Neural crest cell (in vitro differentiated cells): Measurements from ENCODE around the gene SH3RF3. TPM values are rescaled to one million over a fixed set of nuclear protein-coding genes. Genes with fewer than 3 reads are reported as not detected.

Experiments used
- DNase-seq: peaks from one replicate; pipeline ENCODE4 v3.0.0; 2021; ENCODE audit warnings: low read depth, mixed read lengths, low spot score
- H3K27ac Mint-ChIP-seq: one replicate; pipeline ENCODE4 v1.8.0; 2021; ENCODE audit warnings: mild to moderate bottlenecking, mixed read lengths; ENCODE audit not compliant: unreplicated experiment
- H3K27me3 Mint-ChIP-seq: 2 replicates; pipeline ENCODE4 v1.8.0; 2021; ENCODE audit warnings: low read depth, mild to moderate bottlenecking, mixed read lengths
- H3K36me3 Mint-ChIP-seq: 2 replicates; pipeline ENCODE4 v1.8.0; 2021; ENCODE audit warnings: low read depth, mild to moderate bottlenecking, mixed read lengths
- H3K4me1 Mint-ChIP-seq: 2 replicates; pipeline ENCODE4 v1.8.0; 2021; ENCODE audit warnings: mixed read lengths
- H3K4me3 Mint-ChIP-seq: one replicate; pipeline ENCODE4 v1.8.0; 2021; ENCODE audit warnings: mild to moderate bottlenecking, mixed read lengths
- H3K9me3 Mint-ChIP-seq: 2 replicates; pipeline ENCODE4 v1.8.0; 2021; ENCODE audit warnings: mixed read lengths
- total RNA-seq: library from RNA; stranded (reverse); gene quantifications from 2 replicates; pipeline ENCODE4 v1.2.1, GENCODE V29; 2021
- TF ChIP-seq, protein P1 (sequence below): fragments of 200-600 bp; sonication (generic); conservative IDR thresholded peaks from 2 replicates; pipeline ENCODE4 v1.5.0; 2021; ENCODE audit warnings: antibody characterized with exemption, mild to moderate bottlenecking

SH3RF3 gene
- total RNA-seq, 1 donor from 2014 or later, result 0.70 TPM

GRCh38 chr2:109299536-109299935 lies 170.5 kb downstream of the SH3RF3 start:
- DNase-seq, result no peak
- no peak overlapping the region for H3K27ac Mint-ChIP-seq

DNA sequence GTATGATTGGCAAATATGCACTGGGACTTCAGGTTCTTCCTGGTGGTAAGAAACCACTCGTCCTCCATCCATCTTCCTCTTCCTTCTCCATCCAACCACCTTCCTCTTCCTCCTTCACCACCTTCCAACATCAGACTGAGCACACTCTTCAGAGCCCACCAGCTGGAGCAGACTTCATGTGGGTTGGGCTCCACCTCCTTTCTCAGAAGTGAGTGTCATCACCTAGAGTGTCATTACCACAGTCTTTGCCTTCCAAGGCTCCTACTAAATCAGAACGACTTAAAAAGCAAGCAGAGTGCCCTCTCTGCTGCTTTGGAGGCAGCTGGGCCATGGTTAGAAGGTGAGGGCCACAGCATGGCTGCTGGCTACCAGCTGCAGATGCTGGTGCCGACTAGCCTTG lies 171.6 kb downstream of the SH3RF3 start:
- DNase-seq, result no peak
- Mint-ChIP-seq H3K4me3 (no peak overlapping the region), H3K9me3 (no peaks in the 10 kb centered on the region), H3K36me3 (no peaks in the 10 kb centered on the region), H3K27me3 (no peaks in the 10 kb centered on the region), H3K27ac (no peak overlapping the region), H3K4me1 (no peaks in the 10 kb centered on the region)
- TF ChIP-seq, protein P1, sequence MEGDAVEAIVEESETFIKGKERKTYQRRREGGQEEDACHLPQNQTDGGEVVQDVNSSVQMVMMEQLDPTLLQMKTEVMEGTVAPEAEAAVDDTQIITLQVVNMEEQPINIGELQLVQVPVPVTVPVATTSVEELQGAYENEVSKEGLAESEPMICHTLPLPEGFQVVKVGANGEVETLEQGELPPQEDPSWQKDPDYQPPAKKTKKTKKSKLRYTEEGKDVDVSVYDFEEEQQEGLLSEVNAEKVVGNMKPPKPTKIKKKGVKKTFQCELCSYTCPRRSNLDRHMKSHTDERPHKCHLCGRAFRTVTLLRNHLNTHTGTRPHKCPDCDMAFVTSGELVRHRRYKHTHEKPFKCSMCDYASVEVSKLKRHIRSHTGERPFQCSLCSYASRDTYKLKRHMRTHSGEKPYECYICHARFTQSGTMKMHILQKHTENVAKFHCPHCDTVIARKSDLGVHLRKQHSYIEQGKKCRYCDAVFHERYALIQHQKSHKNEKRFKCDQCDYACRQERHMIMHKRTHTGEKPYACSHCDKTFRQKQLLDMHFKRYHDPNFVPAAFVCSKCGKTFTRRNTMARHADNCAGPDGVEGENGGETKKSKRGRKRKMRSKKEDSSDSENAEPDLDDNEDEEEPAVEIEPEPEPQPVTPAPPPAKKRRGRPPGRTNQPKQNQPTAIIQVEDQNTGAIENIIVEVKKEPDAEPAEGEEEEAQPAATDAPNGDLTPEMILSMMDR, result no peak

More at GRCh38 chr2:109299536-109299935, 170.5 kb downstream of the SH3RF3 start:
- H3K9me3 Mint-ChIP-seq, result no peaks in the 10 kb centered on the region
- no peak overlapping the region for H3K4me3 Mint-ChIP-seq
- H3K27me3 Mint-ChIP-seq, result no peaks in the 10 kb centered on the region
- TF ChIP-seq, protein P1, result no peak
- no peaks in the 10 kb centered on the region for H3K36me3 Mint-ChIP-seq
- H3K4me1 Mint-ChIP-seq, result no peaks in the 10 kb centered on the region

- TF ChIP-seq, protein P1, result no peak
- Mint-ChIP-seq H3K36me3 (no peaks in the 10 kb centered on the region), H3K27ac (no peak overlapping the region), H3K4me3 (no peak overlapping the region), H3K4me1 (no peaks in the 10 kb centered on the region), H3K27me3 (no peaks in the 10 kb centered on the region), H3K9me3 (no peaks in the 10 kb centered on the region)
- no peak for DNase-seq
Observed at GRCh38 chr2:109301746-109302145, 172.7 kb downstream of the SH3RF3 start.

DNA sequence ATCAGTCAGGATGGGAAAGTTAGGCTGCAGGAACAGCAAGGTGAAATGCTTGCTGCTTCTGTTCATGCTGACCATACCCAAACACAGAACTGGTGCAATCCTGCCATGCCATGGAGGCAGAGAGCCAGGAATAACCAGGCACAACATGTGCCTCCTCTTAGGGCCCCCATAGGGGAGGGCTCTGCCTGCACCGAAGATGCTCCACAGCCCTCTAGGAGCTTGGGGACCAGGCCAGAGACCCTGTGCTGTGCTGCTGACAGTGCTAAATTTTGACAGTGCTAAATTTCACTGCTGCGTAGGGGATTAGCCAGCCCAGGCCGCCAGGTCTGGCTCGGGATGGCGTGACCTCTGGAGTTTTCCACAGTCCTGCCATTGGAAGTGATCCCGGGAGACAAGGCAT lies 173.3 kb downstream of the SH3RF3 start:
- Mint-ChIP-seq H3K9me3 (no peaks in the 10 kb centered on the region), H3K4me1 (no peaks in the 10 kb centered on the region), H3K36me3 (no peaks in the 10 kb centered on the region), H3K4me3 (no peak overlapping the region), H3K27me3 (no peaks in the 10 kb centered on the region), H3K27ac (no peak overlapping the region)
- TF ChIP-seq, protein P1, result no peak
- no peak for DNase-seq

DNA sequence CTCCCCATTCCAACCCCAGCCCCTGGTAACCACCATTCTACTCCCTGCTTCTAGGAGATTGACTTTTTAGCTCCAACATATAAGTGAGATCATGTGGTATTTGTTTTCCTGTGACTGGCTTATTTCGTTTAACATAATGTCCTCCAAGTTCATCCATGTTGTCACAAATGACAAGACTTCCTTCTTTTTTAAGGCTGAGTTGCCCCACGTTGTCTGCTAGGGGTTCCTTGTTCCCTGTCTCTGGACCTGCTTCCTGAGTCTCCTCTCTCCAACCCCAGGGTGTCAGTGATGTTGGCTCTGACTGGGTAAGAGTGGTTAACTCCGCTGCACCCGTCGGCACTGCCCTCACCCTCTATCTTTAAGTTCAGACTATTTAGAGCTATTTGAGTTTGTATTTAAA lies 175.2 kb downstream of the SH3RF3 start:
- H3K4me3 Mint-ChIP-seq, result no peak overlapping the region
- TF ChIP-seq, protein P1, result no peak
- DNase-seq, result no peak
- peak overlapping the region; percentile 13 for H3K27ac Mint-ChIP-seq
- no peaks in the 10 kb centered on the region for H3K36me3 Mint-ChIP-seq
- H3K4me1 Mint-ChIP-seq, result no peaks in the 10 kb centered on the region
- H3K9me3 Mint-ChIP-seq, result no peaks in the 10 kb centered on the region
- no peaks in the 10 kb centered on the region for H3K27me3 Mint-ChIP-seq
